NT2/D1 (cell line): ENCODE results near the gene MERTK.

Experiments
- SUZ12 ChIP-seq: IDR thresholded peaks from 2 replicates; pipeline ENCODE4 v1.6.1; 2011; ENCODE audit not compliant: insufficient read length, insufficient read depth; ENCODE audit errors: extremely low read depth
- YY1 ChIP-seq: IDR thresholded peaks from 2 replicates; pipeline ENCODE4 v1.6.1; 2011; ENCODE audit not compliant: insufficient read length, insufficient read depth

GRCh38 chr2:112061299-112061698, 162.9 kb downstream of the MERTK start:
- no peak for TF ChIP-seq SUZ12
- no peak for TF ChIP-seq YY1
